Uterus (tissue), 4 donors: Measurements from ENCODE around the gene MARCHF6. TPM values are rescaled to one million over a fixed set of nuclear protein-coding genes. Genes with fewer than 3 reads are reported as not detected.
"Not testable (repeated sequence)": the region's sequence is repeated elsewhere in the genome, so short reads cannot be mapped to it uniquely, and the experiment has no call there.

ENCODE experiments used
- DNase-seq, 2 donors: peaks; one replicate each; pipeline ENCODE4 v3.0.0-alpha.2; 2019 to 2020
- H3K27ac ChIP-seq, 2 donors: fragments of 200-600 bp; sonication (generic); 1 replicate in 1 of 2; 2 replicates in 1 of 2; pipeline ENCODE4 v1.5.1; 2016 to 2018
- H3K27me3 ChIP-seq, 2 donors: fragments of 200-600 bp; sonication (generic); one replicate each; pipeline ENCODE4 v1.5.1; 2018 to 2019; ENCODE audit warnings: control low read depth in 1 of 2
- H3K36me3 ChIP-seq, 2 donors: fragments of 200-600 bp; sonication (generic); one replicate each; pipeline ENCODE4 v1.5.1; 2019; ENCODE audit warnings: control low read depth in 1 of 2
- H3K4me1 ChIP-seq, 2 donors: fragments of 200-600 bp; sonication (generic); one replicate each; pipeline ENCODE4 v1.5.1; 2018 to 2019; ENCODE audit warnings: control low read depth in 1 of 2
- H3K4me3 ChIP-seq, 2 donors: fragments of 200-600 bp; sonication (generic); 1 replicate in 1 of 2; 2 replicates in 1 of 2; pipeline ENCODE4 v1.5.1; 2018 to 2019; ENCODE audit warnings: mild to moderate bottlenecking in 1 of 2
- H3K9me3 ChIP-seq, 2 donors: fragments of 200-600 bp; sonication (generic); one replicate each; pipeline ENCODE4 v1.5.1; 2019; ENCODE audit warnings: control low read depth in 1 of 2
- CTCF ChIP-seq, 4 experiments: fragments of 200-600 bp in 2 of 4; fragments of 450-650 bp in 2 of 4; sonication (generic) in 2 of 4; IDR thresholded peaks; one replicate each; pipeline ENCODE4 v1.5.1; 2016 to 2019; ENCODE audit warnings: antibody characterized with exemption in 4 of 4, mild to moderate bottlenecking in 2 of 4, moderate library complexity in 1 of 4
- POLR2A ChIP-seq, 2 donors: fragments of 450-650 bp; IDR thresholded peaks; one replicate each; pipeline ENCODE4 v1.6.1; 2016; ENCODE audit warnings: antibody characterized with exemption in 2 of 2, mild to moderate bottlenecking in 1 of 2, moderate library complexity in 1 of 2
- intact Hi-C: fragments of 100-400 bp; cut with DNase I; formaldehyde crosslinking; loops from one replicate; pipeline ENCODE4 v1.15.1; 2023; ENCODE audit warnings: low total_unique reads
- total RNA-seq, 4 donors: library from RNA; depleted of rRNA in 3 of 4; stranded (reverse); fragments of >200 nt in 3 of 4; gene quantifications; one replicate each; pipeline versions ENCODE4 v1.1.0 to v1.2.4, GENCODE V29; 2014 to 2023
- donor health status: DM: yes; HTN: yes; CAD: no.

MARCHF6 gene
- total RNA-seq, 4 donors from 2014 or later: 62.1 to 234 (median 178) TPM

GRCh38 chr5:10339958-10340357 lies 13.5 kb upstream of the MARCHF6 start:
- Histone ChIP-seq H3K4me3 (no peak overlapping the region), H3K9me3 (no peaks in the 10 kb centered on the region), H3K27me3 (no peaks in the 10 kb centered on the region), H3K4me1 (no peaks in the 10 kb centered on the region), H3K27ac (no peak overlapping the region), H3K36me3 (no peaks in the 10 kb centered on the region)
- DNase-seq: no peak
- intact Hi-C loops: no loop called here
- TF ChIP-seq CTCF (IDR thresholded peaks at IDR 0.05) (no peak), POLR2A (IDR thresholded peaks at IDR 0.05) (no peak)

- intact Hi-C loops: no loop called here
- no peaks in the 10 kb centered on the region for H3K9me3 ChIP-seq
- no peaks in the 10 kb centered on the region for H3K4me1 ChIP-seq
- no peak for DNase-seq
- no peak overlapping the region for H3K27ac ChIP-seq
- no peak overlapping the region for H3K4me3 ChIP-seq
- no peaks in the 10 kb centered on the region for H3K27me3 ChIP-seq
- TF ChIP-seq CTCF (IDR thresholded peaks at IDR 0.05): no peak
- TF ChIP-seq POLR2A (IDR thresholded peaks at IDR 0.05): no peak
- H3K36me3 ChIP-seq: no peaks in the 10 kb centered on the region
Observed at GRCh38 chr5:10343486-10343885, 10.0 kb upstream of the MARCHF6 start.

GRCh38 chr5:10344461-10345106 lies 8.9 kb upstream of the MARCHF6 start:
- H3K27me3 ChIP-seq, H3K9me3 ChIP-seq, H3K4me1 ChIP-seq, H3K27ac ChIP-seq, DNase-seq, H3K4me3 ChIP-seq, H3K36me3 ChIP-seq, intact Hi-C loops: not testable (repeated sequence)

GRCh38 chr5:10348258-10348657 lies 5.2 kb upstream of the MARCHF6 start:
- intact Hi-C loops: no loop called here
- DNase-seq: no peak

GRCh38 chr5:10351199-10351905 lies 2.1 kb upstream of the MARCHF6 start:
- no peaks in the 10 kb centered on the region for H3K9me3 ChIP-seq
- no peak overlapping the region for H3K27ac ChIP-seq
- DNase-seq: no peak
- H3K36me3 ChIP-seq: no peaks in the 10 kb centered on the region
- intact Hi-C loops: no loop called here
- peaks cover 0 to 2% of the 10 kb centered on the region in 2 donors for H3K4me1 ChIP-seq
- H3K4me3 ChIP-seq: no peak overlapping the region
- H3K27me3 ChIP-seq: no peaks in the 10 kb centered on the region
- TF ChIP-seq CTCF (IDR thresholded peaks at IDR 0.05) (no peak), POLR2A (IDR thresholded peaks at IDR 0.05) (no peak)

More at GRCh38 chr5:10348258-10348657, 5.2 kb upstream of the MARCHF6 start:
- no peaks in the 10 kb centered on the region for H3K4me1 ChIP-seq
- no peak overlapping the region for H3K27ac ChIP-seq
- no peaks in the 10 kb centered on the region for H3K36me3 ChIP-seq
- H3K27me3 ChIP-seq: no peaks in the 10 kb centered on the region
- H3K4me3 ChIP-seq: no peak overlapping the region
- no peaks in the 10 kb centered on the region for H3K9me3 ChIP-seq
- TF ChIP-seq POLR2A (IDR thresholded peaks at IDR 0.05) (no peak), CTCF (IDR thresholded peaks at IDR 0.05) (no peak)
